OCI-LY1 (cell line): ENCODE results near the gene KDM7A.

ENCODE experiments used
- H2AFZ ChIP-seq: fragments of 200-600 bp; sonication (generic), shearing (Covaris generic); 2 replicates; pipeline ENCODE4 v1.6.0; 2014; ENCODE audit warnings: antibody characterized with exemption, mild to moderate bottlenecking, low read length
- H3F3A ChIP-seq: fragments of 200-600 bp; sonication (generic), shearing (Covaris generic); 2 replicates; pipeline ENCODE4 v1.6.0; 2014; ENCODE audit warnings: mild to moderate bottlenecking, antibody characterized with exemption, low read length, moderate library complexity; ENCODE audit not compliant: insufficient read depth
- H3K27ac ChIP-seq: fragments of 200-600 bp; sonication (generic); 2 replicates; pipeline ENCODE4 v1.5.1; 2014; ENCODE audit warnings: low read length, mixed run types, mild to moderate bottlenecking, low read depth; ENCODE audit not compliant: poor library complexity, severe bottlenecking
- H3K27me3 ChIP-seq: fragments of 200-600 bp; sonication (generic); 2 replicates; pipeline ENCODE4 v1.6.0; 2014; ENCODE audit warnings: antibody characterized with exemption, mild to moderate bottlenecking, low read length, moderate library complexity; ENCODE audit not compliant: insufficient read depth
- H3K36me3 ChIP-seq: fragments of 200-600 bp; sonication (generic); 2 replicates; pipeline ENCODE4 v1.6.1; 2014; ENCODE audit warnings: mild to moderate bottlenecking, antibody characterized with exemption, low read length, moderate library complexity, mixed read lengths; ENCODE audit not compliant: insufficient read depth
- H3K4me1 ChIP-seq: fragments of 200-600 bp; sonication (generic); 2 replicates; pipeline ENCODE4 v1.5.1; 2014; ENCODE audit warnings: mild to moderate bottlenecking, low read length, moderate library complexity; ENCODE audit not compliant: insufficient read depth, severe bottlenecking
- H3K4me2 ChIP-seq: fragments of 200-600 bp; sonication (generic), shearing (Covaris generic); 2 replicates; pipeline ENCODE4 v1.6.1; 2014; ENCODE audit warnings: low read length
- H3K4me3 ChIP-seq: fragments of 200-600 bp; sonication (generic); 2 replicates; pipeline ENCODE4 v1.5.1; 2014; ENCODE audit warnings: low read length, low read depth, mild to moderate bottlenecking, mixed read lengths; ENCODE audit not compliant: poor library complexity, severe bottlenecking
- H3K79me2 ChIP-seq: fragments of 200-600 bp; shearing (Covaris generic); 2 replicates; pipeline ENCODE4 v1.6.1; 2016; ENCODE audit warnings: mixed run types, low read length, mixed read lengths; ENCODE audit not compliant: insufficient read depth
- H3K9ac ChIP-seq: fragments of 200-600 bp; sonication (generic), shearing (Covaris generic); 2 replicates; pipeline ENCODE4 v1.6.1; 2014; ENCODE audit warnings: mild to moderate bottlenecking, low read length, mixed read lengths
- H3K9me2 ChIP-seq: fragments of 200-600 bp; sonication (generic), shearing (Covaris generic); 2 replicates; pipeline ENCODE4 v1.6.1; 2014; ENCODE audit warnings: low read depth, mild to moderate bottlenecking, low read length, mixed read lengths
- H3K9me3 ChIP-seq: fragments of 200-600 bp; shearing (Covaris generic); 2 replicates; pipeline ENCODE4 v1.6.1; 2014; ENCODE audit warnings: low read length, mixed read lengths
- H4K20me1 ChIP-seq: fragments of 200-600 bp; sonication (generic), shearing (Covaris generic); 2 replicates; pipeline ENCODE4 v1.6.0; 2016; ENCODE audit warnings: mild to moderate bottlenecking, low read length; ENCODE audit not compliant: insufficient read depth
- EZH2 ChIP-seq: fragments of 200-600 bp; sonication (generic), shearing (Covaris generic); IDR thresholded peaks from 2 replicates; pipeline ENCODE4 v1.8.0; 2017; ENCODE audit warnings: borderline replicate concordance, mixed run types, mild to moderate bottlenecking, antibody characterized with exemption, low read length, moderate library complexity, mixed read lengths
- TF ChIP-seq, protein P1 (sequence below): fragments of 200-600 bp; sonication (generic), shearing (Covaris generic); IDR thresholded peaks from 2 replicates; pipeline ENCODE4 v1.5.1; 2017; ENCODE audit warnings: mild to moderate bottlenecking, antibody characterized with exemption, low read length, moderate library complexity, mixed read lengths

KDM7A gene

GRCh38 chr7:140093375-140093774 is 83.4 kb downstream of the KDM7A start:
- H3K9ac ChIP-seq, result no peak overlapping the region
- H3F3A ChIP-seq, result no peaks in the 10 kb centered on the region
- TF ChIP-seq EZH2, result no peak
- TF ChIP-seq, protein P1, sequence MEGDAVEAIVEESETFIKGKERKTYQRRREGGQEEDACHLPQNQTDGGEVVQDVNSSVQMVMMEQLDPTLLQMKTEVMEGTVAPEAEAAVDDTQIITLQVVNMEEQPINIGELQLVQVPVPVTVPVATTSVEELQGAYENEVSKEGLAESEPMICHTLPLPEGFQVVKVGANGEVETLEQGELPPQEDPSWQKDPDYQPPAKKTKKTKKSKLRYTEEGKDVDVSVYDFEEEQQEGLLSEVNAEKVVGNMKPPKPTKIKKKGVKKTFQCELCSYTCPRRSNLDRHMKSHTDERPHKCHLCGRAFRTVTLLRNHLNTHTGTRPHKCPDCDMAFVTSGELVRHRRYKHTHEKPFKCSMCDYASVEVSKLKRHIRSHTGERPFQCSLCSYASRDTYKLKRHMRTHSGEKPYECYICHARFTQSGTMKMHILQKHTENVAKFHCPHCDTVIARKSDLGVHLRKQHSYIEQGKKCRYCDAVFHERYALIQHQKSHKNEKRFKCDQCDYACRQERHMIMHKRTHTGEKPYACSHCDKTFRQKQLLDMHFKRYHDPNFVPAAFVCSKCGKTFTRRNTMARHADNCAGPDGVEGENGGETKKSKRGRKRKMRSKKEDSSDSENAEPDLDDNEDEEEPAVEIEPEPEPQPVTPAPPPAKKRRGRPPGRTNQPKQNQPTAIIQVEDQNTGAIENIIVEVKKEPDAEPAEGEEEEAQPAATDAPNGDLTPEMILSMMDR, result no peak
- no peak overlapping the region for H3K4me3 ChIP-seq
- no peak overlapping the region for H2AFZ ChIP-seq
- H3K79me2 ChIP-seq, result no peaks in the 10 kb centered on the region
- H3K9me3 ChIP-seq, result no peaks in the 10 kb centered on the region
- no peaks in the 10 kb centered on the region for H3K9me2 ChIP-seq
- H4K20me1 ChIP-seq, result no peaks in the 10 kb centered on the region
- no peaks in the 10 kb centered on the region for H3K4me1 ChIP-seq
- no peaks in the 10 kb centered on the region for H3K27me3 ChIP-seq
- no peak overlapping the region for H3K4me2 ChIP-seq
- H3K27ac ChIP-seq, result no peak overlapping the region
- peaks cover 39% of the 10 kb centered on the region for H3K36me3 ChIP-seq

DNA sequence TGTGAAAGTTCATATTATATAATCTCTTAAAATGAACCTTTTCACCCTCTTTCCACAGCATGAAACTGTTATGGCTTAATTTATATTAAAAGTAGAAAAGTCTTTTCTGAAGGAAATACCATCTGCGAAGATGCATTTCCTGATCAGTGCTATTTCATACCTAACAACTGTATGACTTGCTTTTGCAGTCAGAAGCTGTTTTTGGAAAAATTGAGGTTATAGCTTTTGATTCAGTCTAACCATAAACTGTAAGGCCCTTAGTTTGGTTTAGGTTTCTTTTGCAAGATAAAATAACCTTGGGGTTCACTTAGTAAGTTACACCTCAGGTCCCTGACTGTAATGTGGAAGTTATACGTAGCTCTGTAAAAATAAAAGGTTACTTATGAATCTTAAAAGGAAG is 91.3 kb downstream of the KDM7A start:
- no peaks in the 10 kb centered on the region for H3K36me3 ChIP-seq
- H2AFZ ChIP-seq, result no peak overlapping the region
- 0 out of 2 replicates have a peak, but pooled peaks cover 4% of the 10 kb centered on the region for H3K27me3 ChIP-seq
- no peaks in the 10 kb centered on the region for H3F3A ChIP-seq
- H3K4me3 ChIP-seq, result no peak overlapping the region
- no peaks in the 10 kb centered on the region for H3K9me2 ChIP-seq
- no peaks in the 10 kb centered on the region for H4K20me1 ChIP-seq
- no peak overlapping the region for H3K4me2 ChIP-seq
- no peak overlapping the region for H3K27ac ChIP-seq
- no peak for TF ChIP-seq EZH2
- TF ChIP-seq, protein P1, result no peak
- H3K9me3 ChIP-seq, result no peaks in the 10 kb centered on the region
- H3K9ac ChIP-seq, result no peak overlapping the region
- no peaks in the 10 kb centered on the region for H3K4me1 ChIP-seq
- no peaks in the 10 kb centered on the region for H3K79me2 ChIP-seq

- Histone ChIP-seq H3K36me3 (no peaks in the 10 kb centered on the region), H3K9ac (no peak overlapping the region), H3K4me3 (no peak overlapping the region), H3K9me3 (no peaks in the 10 kb centered on the region), H3K9me2 (no peaks in the 10 kb centered on the region), H3F3A (no peaks in the 10 kb centered on the region), H3K79me2 (no peaks in the 10 kb centered on the region), H2AFZ (no peak overlapping the region), H4K20me1 (no peaks in the 10 kb centered on the region), H3K4me2 (no peak overlapping the region), H3K27me3 (0 out of 2 replicates have a peak, but pooled peaks cover 7% of the 10 kb centered on the region), H3K4me1 (no peaks in the 10 kb centered on the region), H3K27ac (no peak overlapping the region)
- TF ChIP-seq, protein P1, result no peak
- TF ChIP-seq EZH2, result no peak
Measured at GRCh38 chr7:140084972-140085371, 91.8 kb downstream of the KDM7A start.
